Middle frontal gyrus (tissue), 1 donor: ENCODE measurements around the gene STK11IP.

Experiments used
- DNase-seq: peaks from one replicate; pipeline ENCODE4 v3.0.0-alpha.2; 2015; ENCODE audit warnings: low spot score; ENCODE audit errors: extremely low spot score

Gene STK11IP

GRCh38 chr2:219562049-219563020 lies 35.3 kb upstream of the STK11IP start:
- no peak for DNase-seq

- no peak for DNase-seq
Observed at GRCh38 chr2:219563271-219563928, 34.3 kb upstream of the STK11IP start.

DNA sequence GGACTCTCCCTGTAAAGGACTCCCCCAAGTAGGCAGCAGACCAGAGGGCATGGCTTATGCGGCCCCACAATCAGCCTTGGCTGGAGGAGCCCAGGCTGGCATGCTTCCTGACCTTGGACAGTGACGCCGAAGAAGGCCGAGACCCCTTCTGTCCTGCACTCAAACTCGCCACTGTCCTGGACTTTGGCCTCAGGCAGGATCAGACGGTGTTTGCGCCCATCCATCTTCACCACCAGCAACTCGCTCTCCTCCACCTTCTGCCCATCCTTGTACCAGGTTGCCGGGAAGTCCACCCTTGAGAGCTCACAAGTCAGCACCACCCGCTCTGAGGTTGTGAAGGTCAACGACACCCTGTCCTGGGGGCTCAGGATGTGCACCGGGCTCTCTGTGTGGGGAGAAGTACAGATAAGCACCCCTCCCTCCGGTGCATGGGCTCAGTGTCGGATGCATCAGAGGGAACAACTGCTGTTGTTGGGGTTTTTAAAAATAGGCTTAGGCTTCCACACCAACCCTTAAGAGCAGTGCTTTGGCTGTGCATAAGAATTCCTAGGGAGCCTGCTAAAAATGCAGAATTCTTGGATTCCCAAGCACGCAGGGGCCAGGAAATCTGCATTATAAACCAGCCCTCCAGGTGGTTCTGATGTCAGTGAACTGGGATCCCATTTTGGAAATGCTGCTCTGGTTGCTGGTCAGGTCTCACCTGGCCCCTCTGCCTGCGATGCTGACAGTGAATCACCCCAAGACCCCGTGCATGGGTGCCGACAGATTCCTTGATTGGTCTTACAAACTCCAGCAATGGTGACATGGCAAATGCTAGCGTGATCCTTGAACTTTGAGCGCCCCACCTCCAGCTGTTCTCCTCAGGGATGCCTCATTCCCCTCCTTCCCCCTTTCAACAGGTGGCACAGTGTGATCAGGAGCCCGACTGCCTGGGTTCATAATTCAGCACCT lies 32.3 kb upstream of the STK11IP start:
- DNase-seq, result no peak

DNA sequence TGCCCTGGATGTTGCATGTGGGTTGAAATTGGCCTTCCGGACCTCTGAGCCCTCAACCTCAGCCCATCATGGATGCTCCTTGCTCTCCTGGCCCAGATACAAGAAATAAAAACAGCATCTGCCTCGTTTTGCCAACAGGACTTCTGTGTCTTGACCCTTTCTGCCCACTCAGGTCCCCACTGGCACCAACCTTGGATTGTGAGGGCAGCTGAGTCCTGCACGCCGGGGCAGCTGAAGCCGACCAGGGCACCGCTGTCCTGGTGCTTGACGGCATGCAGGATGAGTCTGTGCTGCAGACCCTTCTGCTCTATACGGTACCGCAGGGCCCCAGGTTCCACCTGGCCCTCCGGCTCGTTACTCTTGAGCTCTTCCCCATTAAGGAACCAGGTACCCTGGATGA lies 31.0 kb upstream of the STK11IP start:
- DNase-seq, result no peak

DNA sequence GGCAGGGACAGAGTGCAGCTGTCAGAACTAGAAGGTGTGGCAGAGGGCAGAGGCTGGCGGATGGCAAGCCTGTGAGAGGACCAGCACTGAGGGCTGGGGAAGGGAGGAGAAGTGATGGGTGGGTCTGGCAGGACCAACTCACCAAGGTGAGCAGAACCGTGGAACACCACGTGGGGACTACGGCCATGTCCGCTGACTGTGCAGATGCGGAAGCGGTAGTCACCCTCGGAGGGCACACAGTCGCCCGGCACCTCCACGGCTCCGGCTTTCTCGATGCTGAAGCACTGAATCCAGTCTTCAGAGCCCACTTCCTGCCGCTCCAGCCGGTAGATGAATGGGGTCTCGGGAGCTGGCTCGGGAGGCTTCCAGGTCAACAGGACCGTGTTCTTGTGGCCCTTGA lies 30.5 kb upstream of the STK11IP start:
- no peak for DNase-seq

GRCh38 chr2:219567791-219568361 lies 29.8 kb upstream of the STK11IP start:
- no peak for DNase-seq

DNA sequence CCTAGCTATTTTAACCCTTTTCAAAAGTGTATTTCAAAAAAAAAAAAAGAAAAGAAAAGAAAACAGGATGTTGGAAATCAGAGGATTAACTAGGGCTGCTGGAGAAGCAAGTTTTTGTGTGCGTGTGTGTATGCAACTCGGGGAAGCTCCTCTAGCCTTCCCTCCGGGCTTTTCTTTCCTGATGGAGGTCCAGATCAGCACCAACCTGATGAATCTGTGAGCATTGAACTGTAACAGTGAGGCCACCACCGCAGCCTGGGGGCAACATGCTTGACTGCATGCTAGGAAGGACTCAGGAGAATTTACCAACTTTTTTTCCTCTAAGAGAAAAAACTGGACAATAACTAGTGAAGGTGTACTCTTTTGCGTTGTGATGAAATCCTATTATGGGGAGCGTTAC lies 28.6 kb upstream of the STK11IP start:
- no peak for DNase-seq

DNA sequence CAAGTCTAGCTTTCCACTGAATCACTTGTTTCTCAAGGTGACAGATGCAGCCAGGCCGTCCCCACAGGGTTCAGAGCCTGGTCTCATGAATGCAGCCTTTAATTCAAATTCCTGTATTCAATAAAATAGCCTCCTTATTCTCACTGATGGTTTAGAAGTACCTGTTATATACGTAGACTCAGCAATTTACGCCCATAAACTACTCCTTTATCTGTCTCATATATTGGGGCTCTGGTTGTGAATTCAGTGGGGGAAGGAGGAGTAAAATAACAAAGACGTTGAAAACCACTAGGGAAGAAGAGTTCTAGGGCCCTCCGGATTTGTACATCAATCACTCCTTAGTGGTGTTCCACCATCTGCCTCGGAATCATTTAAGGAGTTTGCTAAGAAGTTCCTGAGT lies 28.0 kb upstream of the STK11IP start:
- no peak for DNase-seq

DNA sequence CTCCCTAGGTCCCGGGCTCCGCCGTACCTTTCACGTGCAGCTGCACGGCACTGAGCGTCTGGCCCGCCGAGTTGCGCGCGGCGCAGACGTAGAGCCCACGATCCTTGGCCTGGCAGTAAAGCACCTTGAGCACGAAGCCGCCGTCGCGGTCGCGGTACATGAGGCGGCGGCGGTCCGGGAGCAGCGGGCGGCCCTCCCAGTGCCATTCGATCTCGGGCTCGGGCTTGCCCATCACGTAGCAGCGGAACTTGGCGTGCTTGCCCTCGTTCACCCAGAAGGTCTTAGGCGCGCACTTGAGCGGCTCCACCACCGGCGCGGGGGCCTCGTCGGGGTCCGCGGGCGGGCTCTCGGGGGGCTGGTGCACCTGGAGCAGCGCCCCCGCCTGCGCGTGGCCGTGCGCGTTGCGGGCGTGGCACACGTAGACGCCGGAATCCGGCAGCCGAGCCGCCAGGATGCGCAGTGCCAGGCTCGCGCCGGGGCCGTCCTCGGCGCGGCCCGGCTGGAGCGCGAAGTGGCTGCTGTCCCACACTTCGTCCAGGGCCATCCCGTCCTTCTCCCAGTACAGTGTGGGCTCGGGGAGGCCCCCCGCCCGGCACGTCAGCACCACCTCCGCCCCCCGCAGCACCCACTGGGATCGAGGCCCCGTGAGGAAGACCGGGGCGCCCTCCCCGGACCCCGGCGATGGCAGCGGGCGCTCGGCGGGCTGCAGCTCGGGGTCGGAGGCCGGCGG lies 27.3 kb upstream of the STK11IP start:
- DNase-seq, result no peak

GRCh38 chr2:219570924-219571310 lies 26.7 kb upstream of the STK11IP start:
- DNase-seq, result no peak

- no peak for DNase-seq
Observed at GRCh38 chr2:219571311-219572236, 26.1 kb upstream of the STK11IP start, which contains the start of gene OBSL1. Gene OBSL1 (minus strand): TSS chr2:219571539. CDS start chr2:219571232, 307 bp downstream.

DNA sequence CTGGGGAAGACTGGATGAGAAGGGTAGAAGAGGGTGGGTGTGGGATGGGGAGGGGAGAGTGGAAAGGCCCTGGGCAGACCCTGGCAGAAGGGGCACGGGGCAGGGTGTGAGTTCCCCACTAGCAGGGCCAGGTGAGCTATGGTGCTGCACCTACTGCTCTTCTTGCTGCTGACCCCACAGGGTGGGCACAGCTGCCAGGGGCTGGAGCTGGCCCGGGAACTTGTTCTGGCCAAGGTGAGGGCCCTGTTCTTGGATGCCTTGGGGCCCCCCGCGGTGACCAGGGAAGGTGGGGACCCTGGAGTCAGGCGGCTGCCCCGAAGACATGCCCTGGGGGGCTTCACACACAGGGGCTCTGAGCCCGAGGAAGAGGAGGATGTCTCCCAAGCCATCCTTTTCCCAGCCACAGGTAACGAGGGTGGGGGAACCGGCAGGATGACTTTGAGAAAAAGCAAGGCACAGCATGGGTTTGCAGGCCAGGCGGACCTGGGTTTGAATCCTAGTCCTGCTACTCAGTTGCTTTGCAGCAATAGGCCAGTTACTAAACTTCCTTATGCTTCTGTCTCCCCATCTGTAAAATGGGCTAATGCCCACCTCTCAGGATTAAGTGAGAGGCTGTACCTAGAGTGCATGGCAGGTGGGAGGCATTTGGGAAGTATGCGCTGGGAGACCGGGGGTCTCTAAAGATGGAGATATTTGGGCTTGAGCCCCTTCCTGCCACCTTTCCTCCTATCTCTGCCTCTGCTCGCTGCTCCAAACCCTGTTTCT lies 25.2 kb upstream of the STK11IP start, which contains the start of gene INHA:
Gene INHA (plus strand): TSS at position 74 of the 765 bp plus-strand sequence. CDS start 65 bp downstream, at position 139.
- DNase-seq, result no peak

GRCh38 chr2:219573166-219573565 lies 24.5 kb upstream of the STK11IP start:
- DNase-seq, result no peak

- DNase-seq, result no peak
Observed at GRCh38 chr2:219574484-219575311, 23.0 kb upstream of the STK11IP start.

- DNase-seq, result no peak
Observed at GRCh38 chr2:219575566-219576504, 21.8 kb upstream of the STK11IP start.
